Dedifferentiated amniotic fluid mesenchymal stem cell (primary cell): ENCODE data around the gene UBASH3A.

ENCODE experiments used
- DNase-seq: peaks from one replicate; pipeline ENCODE4 v3.0.0-alpha.2; 2016; ENCODE audit errors: extremely low spot score

Gene UBASH3A

GRCh38 chr21:42411197-42411869 is 7.6 kb downstream of the UBASH3A start:
- no peak for DNase-seq

GRCh38 chr21:42411891-42412635 is 8.4 kb downstream of the UBASH3A start:
- no peak for DNase-seq

DNA sequence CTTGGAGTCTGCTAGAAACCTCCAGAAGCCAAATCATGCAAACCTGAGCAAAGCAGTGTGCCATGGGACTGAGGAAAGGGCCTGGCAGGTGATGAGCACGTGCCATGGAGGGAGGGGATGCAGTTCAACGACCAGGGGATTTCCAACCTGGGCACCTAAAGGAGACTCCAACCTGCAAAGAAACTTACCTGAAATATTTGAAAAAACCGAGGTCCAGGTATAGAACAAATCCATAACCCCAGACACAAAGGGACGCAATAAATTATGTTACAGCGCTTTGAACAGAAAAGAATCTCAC is 8.9 kb downstream of the UBASH3A start:
- no peak for DNase-seq

DNA sequence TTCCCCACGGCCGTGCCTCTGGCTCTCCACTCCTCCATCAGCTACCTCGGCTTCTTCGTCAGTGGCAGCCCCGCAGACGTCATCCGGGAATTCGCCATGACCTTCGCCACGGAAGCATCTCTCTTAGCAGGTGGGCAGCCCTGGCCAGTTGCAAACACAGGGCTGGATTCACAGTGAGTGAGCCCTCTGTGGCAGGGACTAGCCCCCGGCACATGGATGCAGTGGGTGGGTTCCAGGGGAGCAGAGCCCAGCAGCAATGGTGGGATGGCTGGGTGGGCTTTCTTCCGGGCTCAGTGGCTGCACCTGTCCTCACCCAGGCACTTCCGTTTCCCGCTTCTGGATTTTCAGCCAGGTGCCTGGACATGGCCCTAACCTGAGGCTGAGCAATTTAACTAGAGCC is 9.4 kb downstream of the UBASH3A start:
- no peak for DNase-seq

GRCh38 chr21:42413500-42413899 is 9.8 kb downstream of the UBASH3A start:
- DNase-seq, result no peak

- no peak for DNase-seq
Observed at GRCh38 chr21:42414066-42414465, 10.4 kb downstream of the UBASH3A start.

- DNase-seq, result no peak
Observed at GRCh38 chr21:42414553-42414927, 10.8 kb downstream of the UBASH3A start.

DNA sequence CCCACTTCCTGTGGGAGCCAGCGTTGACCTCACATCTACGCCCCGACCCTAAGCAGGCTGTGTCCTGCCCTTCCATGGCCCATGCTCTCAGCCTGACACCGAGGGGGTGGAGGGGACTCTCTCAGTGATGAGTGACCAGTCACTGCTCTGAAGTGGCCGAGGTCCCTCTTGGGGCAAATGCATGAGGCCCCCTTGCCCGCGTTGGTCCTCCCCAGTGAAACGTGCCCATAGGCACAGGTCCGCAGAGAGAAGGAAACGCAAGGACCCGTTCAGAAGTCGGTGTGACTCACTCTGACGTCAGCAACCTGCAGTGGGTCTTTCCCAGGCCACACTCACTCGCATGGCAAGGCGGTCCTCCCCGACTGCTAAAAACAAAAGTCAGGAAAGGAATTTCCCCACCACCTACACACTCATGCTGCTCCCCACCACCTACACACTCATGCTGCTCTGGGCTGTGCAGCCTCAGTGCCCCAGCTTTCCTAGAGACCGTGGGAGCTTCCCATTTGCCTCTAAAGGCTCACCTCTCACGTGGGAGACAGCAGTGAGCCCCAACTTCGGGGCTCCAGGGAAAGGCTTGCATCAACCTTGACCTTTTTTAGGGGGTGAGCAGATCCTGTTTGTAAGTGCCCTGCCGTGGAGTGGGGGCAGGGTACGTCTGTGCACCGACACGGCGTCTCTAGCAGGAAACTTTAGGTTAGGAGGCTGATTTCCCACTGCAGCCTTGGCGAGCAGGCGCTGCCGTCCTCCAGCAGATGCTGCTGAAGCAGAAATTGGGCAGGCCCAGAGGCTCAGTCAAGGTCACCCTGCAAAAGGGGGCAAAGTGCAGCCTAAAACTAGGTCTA is 11.4 kb downstream of the UBASH3A start:
- no peak for DNase-seq

DNA sequence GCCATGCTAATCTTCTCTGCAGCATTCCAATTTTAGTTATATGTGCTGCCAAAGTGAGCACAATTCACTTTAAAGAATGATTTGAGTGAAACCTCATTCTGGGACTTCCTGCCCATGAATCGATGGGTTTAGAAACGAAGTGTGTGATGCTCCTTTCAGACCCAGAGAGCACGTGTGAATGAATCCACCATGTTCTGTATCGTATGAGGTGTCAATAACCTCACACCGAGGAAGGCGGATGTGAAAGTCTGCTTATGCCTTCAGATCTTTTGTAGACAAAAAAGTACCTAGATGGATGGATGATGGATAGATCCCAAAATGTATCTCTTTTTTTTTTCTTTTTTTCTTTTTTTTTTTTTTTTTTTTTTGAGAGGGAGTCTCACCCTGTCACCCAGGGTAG is 13.8 kb downstream of the UBASH3A start:
- no peak for DNase-seq

GRCh38 chr21:42418886-42419285 is 15.2 kb downstream of the UBASH3A start:
- DNase-seq, result no peak

- no peak for DNase-seq
Observed at GRCh38 chr21:42419845-42420244, 16.1 kb downstream of the UBASH3A start.

DNA sequence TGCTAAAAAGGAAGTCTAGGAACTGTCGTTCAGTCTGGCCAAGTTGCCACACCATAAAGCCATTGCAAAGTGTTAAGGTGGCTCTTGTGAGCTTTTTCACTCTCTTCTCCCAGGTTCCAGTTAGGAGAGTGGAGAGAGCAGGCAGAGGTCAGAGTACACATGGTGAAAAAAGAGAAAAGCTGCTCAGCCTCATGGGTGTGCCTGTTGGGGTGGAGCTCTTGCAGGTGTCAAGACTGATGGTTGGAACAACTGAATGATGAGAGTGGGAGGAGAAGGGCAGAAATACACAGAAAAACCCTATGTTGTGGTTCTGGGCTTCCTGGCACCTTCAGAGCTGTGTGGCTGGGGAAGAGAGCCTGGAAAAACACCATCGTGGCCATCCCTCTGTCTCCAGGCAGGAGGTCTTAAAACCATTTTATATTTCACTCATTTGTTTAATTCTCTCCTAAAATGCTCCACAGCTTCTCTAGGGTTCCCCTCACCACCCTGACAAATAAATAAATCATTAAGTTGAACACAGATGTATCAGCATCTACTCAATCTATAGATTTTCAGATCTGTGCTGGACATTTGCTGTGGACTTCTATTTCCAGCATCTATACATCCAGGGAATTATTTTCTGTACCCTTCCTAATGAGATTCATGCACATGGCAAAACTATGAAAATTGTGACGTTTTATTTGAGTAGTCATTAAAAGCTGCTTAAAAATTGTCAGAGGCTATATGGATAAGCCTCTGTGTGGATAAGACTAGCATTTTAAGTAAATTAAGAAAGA is 17.5 kb downstream of the UBASH3A start:
- DNase-seq, result no peak

GRCh38 chr21:42423197-42423675 is 19.5 kb downstream of the UBASH3A start:
- no peak for DNase-seq

DNA sequence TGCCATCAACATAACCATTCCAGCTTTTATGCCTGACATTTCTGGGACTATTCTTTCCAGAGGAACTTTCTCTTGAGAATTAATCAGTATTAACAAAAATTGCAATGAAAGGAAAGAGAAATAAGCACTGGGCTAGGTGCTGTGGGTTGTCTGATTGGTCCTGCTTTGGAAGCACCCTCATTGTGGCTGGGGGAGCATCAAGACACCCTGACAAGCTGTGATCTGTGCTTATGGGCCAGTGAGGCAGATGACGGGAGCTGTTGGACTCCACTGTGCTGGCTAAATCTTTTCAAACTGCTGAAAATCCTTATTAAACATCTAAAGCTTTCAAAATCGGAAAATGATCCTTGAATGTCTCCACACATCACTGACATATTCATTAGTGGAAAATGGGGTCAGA is 20.0 kb downstream of the UBASH3A start:
- no peak for DNase-seq

- DNase-seq, result no peak
Observed at GRCh38 chr21:42424914-42425541, 21.3 kb downstream of the UBASH3A start.

DNA sequence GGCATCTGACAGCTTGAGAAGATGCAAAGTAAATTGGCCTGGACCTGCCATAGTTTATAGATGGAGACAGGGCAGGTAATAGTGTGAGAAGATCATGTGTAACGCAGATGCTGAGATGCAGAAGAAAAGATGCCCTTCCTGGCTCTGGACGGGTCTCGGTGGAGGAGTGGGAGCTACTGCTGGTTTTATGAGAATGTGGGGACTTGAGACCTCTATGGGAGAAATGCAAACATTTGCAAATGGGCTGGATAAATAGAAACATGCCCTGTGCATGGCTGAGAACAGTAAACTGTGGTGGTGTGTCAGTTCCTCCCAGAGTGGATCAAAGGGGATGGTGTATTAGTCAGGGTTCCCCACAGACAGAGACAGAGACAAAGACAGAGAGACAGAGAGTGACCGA is 21.9 kb downstream of the UBASH3A start:
- no peak for DNase-seq

DNA sequence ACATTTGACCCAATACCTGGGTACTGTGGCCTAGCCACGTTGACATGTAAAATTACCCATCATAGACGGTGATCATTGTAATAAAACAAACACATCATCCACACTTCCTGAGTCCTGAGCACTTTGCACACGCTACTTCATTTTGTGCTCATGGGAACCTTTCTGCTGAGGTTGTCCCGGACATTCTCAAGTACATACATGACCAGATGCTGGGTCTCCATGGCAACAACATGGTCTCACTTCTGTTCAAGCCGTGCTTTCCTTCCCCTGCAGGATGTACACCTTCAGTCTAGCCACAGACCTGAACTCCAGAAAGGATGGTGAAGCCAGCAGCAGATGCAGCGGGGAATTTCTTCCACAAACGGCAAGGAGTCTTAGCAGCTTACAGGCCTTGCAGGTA is 22.7 kb downstream of the UBASH3A start:
- DNase-seq, result no peak

DNA sequence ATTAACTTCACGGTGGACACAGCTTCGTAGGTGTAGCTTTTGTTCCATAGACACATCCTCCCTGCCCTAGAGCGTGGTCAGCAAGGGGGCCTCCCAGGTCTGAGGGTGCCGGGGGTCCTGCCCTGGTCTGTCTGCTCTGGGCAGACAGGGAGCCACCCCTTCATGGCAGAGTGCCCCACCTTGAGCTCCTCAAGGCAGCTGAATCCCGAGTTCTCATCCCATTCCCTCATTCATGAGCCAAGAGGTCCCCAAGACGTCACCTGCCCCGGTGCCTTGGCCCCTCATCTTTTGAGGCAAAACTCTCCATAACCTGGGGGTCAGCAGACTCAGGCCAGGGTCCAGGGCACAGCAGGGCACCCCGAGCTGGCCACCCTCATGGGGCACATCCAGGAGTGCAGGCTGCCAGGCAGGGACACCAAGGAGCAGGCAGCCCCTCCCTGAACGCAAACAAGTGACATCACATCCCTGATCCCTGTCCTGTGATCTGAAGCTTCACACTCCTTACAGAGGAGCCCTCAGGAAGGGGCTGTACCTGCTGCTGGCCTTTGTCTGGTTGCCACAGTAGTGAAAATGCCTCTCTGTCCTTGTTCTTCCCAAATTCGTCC is 23.3 kb downstream of the UBASH3A start:
- DNase-seq, result no peak

GRCh38 chr21:42427809-42428419 is 24.2 kb downstream of the UBASH3A start:
- DNase-seq, result no peak

DNA sequence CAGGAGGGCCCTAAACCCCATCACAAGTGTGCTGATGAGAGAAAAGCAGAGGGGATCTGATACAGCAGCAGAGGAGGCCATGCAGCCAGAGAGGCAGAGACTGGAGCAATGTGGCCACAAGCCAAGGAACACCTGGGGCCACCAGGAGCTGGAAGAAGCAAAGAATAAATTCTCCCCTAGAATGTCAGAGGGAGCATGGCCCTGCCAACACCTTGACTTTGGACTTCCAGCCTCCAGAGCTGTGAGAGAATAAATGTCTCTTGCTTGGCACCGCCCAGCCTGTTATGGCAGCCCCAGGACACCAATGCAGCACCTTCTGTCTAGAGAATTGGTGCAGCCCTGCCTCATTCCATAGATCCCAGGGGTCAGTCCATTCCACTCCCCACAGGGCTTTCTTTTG is 25.3 kb downstream of the UBASH3A start:
- DNase-seq, result no peak

GRCh38 chr21:42429856-42430255 is 26.2 kb downstream of the UBASH3A start:
- DNase-seq, result no peak
